Skeletal muscle cell (primary cell): ENCODE results near the gene SLX4.
A peak's percentile ranks its signal among the peaks of the same experiment; 100 is the strongest.

Experiments
- DNase-seq: peaks from one replicate; pipeline ENCODE4 v3.0.0-alpha.2; 2010; ENCODE audit warnings: low read depth
- H3K4me3 ChIP-seq: 2 replicates; pipeline ENCODE4 v1.5.1; 2011; ENCODE audit warnings: low read depth, mild to moderate bottlenecking, control low read depth, low read length, moderate library complexity

The SLX4 gene

DNA sequence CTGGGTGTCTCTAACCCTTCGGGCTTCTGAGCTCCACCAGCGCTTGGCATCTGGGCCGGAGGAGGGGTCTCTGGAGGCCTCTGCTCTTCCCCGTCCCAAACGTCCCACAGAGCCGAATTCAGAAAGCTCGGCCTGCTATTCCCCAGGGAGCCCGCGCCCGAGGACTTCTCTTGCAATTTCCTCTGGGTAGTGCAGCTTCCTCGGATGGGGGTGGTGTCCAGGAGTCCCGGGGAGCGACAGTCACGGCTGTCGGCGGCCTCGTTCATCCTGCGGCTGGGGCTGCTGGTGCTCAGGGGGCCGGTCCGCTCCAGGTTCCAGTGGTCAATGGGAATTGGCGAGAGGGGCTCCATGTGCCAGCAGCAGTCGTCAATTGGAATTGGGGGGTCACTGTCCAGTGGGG is 22.4 kb downstream of the SLX4 start:
- DNase-seq = no peak
- no peak overlapping the region for H3K4me3 ChIP-seq

DNA sequence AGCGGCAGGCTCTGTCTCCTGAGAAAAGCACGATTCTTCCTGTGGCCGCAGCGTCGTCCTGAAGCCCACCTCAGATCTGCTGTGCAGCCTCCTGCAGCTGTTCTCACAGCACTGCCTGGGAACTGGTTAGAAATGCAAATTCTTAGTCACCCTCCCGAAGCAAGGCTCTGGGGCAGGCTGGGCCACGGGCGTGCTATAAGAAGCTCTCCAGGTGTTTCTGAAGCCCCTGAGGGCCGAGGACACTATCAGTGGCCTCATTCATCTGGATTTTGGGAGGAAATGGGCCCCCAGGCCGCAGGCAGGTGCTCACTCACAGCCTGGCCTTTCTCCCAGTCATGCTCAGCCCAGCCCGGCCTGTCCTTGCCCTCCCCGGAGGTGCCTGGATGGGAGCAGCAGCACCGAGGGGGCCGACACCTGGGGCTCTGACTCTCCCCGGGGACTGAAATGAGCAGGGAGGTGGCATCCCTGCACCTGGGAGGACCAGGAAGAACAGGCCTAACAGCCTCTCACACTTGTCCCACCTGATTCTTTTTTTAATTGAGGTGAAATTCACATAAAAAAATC is 23.8 kb downstream of the SLX4 start:
- no peak for DNase-seq

DNA sequence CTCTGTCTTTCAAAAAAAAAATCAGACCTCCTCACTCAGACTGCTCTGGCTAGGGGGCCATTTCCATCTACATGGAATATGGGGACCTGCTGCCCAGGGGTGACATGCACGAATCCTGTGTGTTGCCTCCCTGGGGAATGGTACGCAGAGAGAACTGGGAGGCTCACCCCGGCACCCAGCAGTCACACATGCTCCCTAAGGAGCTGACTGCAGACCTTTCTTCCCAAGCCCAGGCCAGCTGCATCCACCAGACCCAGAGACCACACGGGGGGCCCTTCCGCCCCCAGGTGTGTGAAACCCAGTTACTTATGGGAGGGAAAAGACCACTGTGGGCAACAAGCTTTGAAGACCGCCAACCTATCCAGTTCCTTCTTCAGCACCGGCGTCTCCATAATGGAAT is 27.0 kb downstream of the SLX4 start:
- H3K4me3 ChIP-seq = no peak overlapping the region
- no peak for DNase-seq

More for the DNA sequence above, 23.8 kb downstream of the SLX4 start:
- H3K4me3 ChIP-seq = no peak overlapping the region

DNA sequence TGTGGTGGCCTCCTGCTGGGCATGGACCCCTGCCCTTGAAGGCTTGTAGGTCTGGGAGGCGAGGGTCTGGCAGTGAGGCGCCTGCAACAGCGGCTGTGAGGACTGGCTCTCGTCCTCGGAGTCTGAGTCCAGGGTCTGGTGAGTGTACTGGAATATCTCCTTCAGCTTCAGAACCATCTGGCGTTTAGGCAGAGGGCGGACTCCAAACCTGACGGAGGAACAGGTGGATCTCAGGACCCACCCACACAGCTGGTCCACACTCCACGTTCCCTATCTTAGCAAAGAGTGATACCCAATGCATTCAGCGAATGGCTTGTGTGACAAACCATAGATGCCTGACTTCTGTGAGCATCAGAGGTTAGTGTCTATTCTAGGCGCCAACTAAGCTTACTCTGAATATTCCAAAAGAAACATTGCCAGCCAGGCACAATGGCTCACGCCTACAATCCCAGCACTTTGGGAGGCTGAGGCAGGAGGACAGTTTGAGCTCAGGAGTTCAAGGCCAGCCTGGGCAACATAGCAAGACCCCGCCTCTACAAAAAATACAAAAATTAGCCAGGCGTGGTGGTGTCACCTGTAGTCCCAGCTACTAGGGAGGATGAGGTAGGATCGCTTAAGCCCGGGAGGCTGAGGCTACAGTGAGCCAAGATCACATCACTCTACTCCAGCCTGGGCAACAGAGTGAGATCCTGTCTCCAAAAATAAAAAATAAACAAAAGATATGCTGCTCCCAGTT is 27.9 kb downstream of the SLX4 start:
- DNase-seq = no peak
- H3K4me3 ChIP-seq = no peak overlapping the region

DNA sequence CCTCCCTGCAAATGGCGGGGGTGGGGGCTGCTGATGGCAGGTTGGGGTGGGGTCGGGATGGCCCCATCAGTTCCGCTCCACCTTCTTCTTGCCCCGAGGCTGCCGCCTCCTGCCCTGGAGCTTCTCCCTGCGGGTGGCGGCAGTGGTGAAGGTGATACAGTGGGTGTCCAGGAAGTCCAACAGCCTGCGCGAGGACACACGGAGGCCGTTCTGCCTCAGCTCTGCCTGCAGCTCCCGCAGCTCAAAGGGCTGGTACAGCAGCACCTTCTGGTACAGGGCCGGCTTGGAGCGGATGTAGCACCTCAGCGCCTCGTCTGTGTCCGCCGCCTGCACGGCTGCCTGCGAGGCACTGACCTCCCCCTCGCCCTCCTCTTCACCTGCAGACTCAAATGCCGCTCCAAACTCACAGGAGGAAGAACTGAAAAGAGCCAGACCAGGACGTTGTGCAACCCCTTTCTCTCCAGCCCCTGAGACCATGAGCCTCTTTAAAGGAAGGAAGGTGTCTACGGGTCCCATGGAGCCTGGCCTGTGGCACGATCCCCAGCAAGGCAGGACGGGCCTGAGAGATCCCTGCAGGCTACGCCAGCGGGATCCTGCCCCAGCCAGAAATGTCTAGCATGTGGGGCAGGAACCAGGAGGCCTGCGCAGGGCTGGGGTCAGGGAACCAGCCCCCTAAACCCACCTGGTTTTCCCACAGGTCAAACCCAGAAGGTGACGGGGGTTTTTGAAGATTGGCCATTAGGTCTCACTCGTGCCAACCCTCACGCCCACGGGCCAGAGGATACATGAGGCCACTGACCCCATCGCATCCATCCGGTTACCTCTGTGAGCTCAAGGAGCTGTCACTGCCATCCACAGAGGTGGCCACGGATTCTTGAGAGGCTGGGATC is 28.9 kb downstream of the SLX4 start:
- no peak for DNase-seq
- no peak overlapping the region for H3K4me3 ChIP-seq

DNA sequence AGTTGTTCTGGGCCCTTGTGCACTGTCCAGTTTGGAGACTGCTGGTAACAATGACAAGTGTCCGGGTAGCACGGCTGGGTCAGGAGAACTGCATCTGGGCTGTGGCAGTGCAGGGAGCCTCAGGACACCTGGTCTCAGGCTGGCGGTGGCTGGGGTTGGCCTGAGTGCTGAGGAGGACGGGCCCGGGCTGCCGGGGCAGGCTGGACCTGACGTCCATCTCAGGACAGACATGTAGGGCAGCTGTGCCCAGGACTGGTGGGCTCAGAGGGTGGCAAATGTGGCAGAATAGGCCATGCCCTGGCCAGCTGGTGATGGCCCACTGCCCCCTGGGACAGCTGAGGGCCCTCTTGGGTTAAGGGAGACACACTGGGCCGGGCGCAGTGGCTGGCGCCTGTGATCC is 30.0 kb downstream of the SLX4 start:
- H3K4me3 ChIP-seq = no peak overlapping the region
- no peak for DNase-seq

DNA sequence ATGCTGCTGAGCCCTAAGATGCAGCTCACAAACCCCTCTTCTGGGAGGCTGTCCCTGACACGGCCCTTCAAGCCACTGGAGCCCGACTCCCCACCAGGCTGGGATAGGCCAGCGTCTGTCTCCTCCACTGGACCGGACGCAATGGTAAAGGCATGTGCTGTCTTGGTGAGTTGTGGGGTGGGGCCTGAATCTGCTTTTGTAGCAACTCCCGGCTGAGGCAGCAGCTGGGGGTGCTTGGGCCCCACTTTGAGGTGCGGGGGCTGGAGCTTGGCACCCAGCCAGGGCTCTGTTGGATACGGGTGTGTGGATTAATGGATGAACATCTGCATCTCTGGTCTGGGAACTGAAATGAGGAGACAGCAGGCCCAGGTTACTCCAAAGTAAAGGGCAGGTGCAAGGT is 30.7 kb downstream of the SLX4 start:
- no peak overlapping the region for H3K4me3 ChIP-seq
- DNase-seq = peak; percentile 34

DNA sequence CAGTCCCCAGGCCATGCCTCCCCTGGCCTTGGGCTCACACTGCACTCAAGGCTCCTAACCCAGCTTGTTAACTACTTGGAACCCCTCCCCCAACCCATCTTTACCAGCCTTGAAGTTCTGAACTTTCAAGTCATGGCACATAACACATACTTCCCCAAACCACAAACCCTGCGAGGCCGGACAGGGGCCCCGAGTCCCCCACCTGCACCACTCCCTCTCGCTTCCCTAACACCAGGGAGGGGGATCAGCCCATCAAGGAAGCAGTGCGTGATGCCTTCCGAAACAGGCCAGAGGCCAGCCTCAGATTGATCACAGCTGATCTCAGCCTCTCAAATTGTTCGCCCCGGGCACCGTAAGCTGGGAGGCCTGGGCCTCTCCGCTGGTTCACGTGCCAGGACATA is 31.2 kb downstream of the SLX4 start:
- DNase-seq = no peak
- no peak overlapping the region for H3K4me3 ChIP-seq

DNA sequence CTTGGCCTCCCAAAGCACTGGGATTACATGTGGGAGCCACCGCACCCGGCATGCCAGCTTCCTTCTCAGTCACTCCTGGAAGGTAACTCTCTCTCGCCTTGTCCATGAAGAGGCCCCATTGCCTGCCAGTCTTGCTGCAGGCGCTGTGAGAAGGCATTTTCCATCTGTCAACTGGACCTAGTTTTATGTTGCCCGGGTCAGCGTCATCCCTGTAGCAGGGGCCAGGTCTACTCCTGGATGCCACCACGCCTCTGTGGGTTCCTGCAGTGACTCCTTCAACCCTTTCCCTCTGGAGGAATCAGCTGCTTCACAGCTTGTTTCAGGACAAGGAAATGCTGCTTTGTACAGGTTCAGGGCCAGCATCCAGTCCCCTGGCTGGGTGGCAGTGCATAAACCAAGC is 31.6 kb downstream of the SLX4 start:
- DNase-seq = no peak
- H3K4me3 ChIP-seq = no peak overlapping the region

DNA sequence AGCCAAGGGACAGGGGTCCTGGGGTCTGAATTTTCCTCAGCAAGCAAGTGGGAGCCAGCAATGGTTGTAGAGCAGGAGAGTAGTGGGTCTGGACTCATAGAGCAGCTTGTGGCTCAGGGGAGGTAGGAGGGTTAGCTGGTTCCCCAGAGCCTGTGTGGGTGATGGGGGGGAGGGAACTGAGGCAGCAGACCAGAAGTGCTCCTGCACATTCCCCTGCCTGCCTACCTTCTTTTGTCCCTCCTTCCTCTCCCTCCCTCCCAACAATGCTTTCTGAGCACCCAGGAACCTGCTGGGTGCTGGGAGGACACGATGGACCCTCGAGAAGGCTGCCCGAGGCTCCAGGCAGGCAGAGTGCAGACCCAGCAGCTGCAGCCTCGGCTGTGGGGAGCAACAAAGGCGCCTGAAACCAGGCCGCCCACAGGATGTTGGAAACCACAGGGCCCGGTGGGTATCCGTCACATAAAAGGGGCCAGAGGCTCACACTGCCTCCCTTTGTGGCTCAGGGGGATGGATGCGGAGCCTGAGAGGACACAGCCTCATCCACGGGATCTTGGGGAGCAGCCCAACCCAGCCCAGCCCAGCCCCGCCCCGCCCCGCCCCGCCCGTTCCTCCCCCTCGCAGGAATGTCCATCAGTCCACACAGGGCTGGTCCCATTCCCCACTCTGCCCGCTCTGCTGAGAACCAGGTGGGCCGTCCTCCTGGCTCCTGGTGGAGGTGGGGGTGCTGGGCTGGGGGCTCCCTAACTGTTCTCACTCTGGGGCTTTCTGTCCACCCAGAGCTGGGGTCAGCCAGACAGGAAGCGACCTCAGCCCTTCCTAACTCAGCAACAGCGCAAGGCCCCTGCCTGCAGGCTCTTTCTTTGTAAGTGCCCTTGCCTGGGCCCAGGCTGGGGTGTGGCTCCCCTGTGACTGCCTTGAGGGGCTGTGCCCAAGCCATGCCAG is 32.5 kb downstream of the SLX4 start:
- no peak for DNase-seq
- H3K4me3 ChIP-seq = no peak overlapping the region

DNA sequence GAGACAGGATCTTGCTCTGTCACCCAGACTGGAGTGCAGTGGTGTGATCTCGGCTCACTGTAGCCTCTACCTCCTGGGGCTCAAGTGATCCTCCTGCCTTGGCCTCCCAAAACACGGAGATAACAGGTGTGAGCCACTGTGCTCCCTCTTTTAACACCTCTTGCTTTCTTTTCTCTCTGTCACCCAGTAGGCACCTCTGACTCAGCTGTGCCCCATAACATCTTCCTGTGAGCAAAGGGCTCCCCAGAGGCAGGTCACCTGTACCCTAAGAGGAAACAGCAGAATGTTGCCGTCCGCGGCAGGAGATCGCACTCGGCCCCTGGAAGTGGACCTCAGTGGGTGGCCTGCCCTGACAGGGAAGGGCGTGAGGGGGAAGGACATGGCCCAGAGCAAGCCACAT is 33.3 kb downstream of the SLX4 start:
- H3K4me3 ChIP-seq = no peak overlapping the region
- no peak for DNase-seq

DNA sequence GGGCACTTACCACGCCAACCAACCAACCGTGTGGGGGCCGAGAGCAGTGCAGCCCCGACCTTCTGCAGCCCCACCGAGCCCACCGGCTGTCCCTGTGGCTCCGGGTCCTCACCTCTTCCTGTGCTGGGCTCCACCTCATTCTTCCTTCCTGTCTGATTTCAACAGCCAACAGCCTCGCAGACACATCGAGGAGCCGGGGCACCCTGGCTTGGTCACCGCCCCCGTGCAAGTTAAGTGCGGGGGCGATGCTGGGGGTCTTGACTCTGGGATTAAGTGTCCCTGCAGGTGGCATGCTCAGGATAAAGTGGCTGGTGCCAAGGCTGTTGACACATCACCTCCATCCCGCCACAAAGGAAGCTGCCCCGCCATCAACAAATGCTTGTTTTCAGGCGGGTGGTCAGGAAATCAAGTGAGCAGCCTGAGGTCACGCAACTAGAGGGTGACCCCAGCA is 34.1 kb downstream of the SLX4 start, which contains the start of gene NLRC3:
Gene NLRC3, minus strand, starts transcription at position 102 of the 451 bp plus-strand sequence. CDS start 12,367 bp downstream, outside the sequence.
- no peak within 1 kb of the TSS for H3K4me3 ChIP-seq

DNA sequence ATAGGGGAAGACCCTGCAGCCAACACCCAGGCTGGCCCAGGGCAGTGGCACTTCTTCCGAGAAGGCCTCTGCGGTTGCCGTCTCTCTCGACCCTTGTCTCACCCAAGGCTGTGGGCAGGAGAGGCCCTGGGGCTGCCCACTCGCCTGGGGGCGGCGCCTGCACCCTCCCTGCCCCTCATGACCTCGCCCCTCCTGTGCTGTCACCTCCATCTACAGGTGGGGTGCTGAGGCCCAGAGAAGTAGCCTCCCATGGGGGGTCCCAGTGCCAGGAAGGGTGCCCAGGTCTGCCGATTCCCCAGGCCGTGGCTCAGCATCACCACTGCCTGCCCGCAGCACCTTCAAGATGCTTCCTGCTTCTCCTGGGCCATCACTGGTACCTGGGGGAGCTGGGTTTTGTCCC is 35.2 kb downstream of the SLX4 start:
- no peak for DNase-seq
- H3K4me3 ChIP-seq = no peak overlapping the region

More for the DNA sequence above, 34.1 kb downstream of the SLX4 start, which contains the start of gene NLRC3:
- DNase-seq = no peak

DNA sequence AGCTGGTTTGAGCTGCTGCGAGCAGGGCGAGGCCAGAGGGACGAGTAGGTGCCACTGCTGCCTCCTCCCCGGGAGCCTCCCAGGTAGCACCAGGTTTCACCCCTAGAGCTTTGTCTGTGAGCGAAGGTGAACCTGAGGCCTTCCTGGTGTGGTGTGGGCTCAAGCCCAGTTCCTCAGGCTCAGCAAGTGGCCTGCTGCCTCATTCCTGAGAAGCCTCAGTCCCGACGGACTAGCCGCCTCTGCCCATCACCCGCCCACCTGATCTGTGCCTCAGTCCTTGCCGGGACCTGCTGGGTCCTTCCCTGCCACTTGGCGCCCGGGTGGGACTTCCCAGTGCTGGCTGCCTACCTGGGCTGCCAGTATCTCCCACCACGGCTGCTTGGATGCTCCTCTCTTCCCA is 35.9 kb downstream of the SLX4 start:
- no peak overlapping the region for H3K4me3 ChIP-seq
- no peak for DNase-seq

DNA sequence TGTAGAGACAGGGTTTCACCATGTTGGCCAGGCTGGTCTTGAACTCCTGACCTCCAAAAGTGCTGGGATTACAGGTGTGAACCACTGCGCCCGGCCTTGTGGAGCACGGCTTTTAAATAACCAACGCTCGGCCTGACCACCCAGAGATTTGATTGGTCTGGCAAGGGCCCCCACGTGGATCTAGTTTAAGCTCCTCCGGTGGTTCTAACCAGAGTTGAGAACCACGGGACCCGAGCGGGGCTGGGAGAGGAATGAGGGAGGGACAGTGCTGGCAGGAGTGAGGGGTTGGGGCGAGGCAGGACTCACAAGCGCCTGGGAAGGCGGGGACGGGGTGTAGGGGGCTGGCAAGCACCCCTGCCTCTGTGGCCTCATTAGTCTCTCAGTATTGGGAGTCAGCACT is 37.2 kb downstream of the SLX4 start:
- no peak overlapping the region for H3K4me3 ChIP-seq
- DNase-seq = no peak

DNA sequence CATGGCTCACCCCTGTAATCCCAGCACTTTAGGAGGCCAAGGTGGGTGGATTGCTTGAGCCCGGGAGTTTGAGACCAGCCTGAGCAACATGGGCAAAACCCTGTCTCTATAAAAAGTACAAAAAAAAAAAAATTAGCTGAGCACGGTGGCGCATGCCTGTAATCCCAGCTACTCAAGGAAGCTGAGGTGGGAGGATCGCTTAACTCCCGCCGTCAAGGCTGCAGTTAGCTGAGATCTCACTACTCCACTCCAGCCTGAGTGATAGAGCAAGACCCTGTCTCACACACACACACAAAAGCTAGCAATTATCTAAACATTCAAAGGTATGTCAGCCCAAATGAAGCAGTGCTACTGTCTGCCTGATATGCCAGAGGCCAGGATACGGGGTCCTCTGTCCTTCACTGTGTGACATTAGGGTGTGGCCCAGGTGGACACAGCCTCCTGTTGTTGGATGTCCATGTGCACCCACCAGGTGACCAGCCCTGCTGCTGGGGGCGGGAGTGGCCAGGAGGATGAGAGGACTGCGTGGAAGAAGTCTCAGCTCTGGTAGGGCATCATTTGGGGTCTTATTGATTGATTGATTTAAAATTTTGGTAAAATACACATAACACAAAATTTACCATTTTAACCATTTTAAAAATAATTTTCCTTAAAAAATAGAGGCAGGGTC is 38.1 kb downstream of the SLX4 start:
- H3K4me3 ChIP-seq = no peak overlapping the region
- DNase-seq = no peak

DNA sequence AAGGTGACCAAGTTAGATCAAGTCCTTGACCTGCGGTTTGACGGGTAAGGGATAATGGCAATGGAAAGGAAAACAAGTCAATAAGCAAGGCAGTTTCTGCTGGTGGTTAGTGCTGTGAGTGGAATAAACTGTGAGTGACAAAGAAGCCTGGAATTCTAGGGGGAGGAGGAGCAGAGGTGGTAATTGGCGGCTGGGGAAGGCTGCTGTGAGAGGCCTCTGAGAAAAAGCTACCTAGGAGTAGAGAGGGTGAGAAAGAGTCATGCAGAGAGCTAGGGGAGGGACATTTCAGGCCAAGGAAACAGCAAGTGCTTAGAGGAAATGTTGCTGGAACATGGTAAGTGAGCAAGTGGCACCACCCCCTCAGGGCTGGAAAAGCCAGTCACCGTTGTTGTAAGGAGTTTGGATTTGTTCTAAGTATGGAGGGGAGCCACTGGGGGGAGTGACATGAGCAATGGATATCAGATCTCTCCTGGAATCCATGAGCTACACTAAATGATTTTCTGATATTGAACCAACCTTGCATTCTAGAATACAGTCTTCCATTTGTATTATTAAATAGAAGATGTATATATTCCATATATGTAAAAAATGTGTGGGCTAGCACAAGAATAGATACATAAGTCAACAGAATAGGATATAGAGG is 40.9 kb downstream of the SLX4 start:
- H3K4me3 ChIP-seq = no peak overlapping the region

DNA sequence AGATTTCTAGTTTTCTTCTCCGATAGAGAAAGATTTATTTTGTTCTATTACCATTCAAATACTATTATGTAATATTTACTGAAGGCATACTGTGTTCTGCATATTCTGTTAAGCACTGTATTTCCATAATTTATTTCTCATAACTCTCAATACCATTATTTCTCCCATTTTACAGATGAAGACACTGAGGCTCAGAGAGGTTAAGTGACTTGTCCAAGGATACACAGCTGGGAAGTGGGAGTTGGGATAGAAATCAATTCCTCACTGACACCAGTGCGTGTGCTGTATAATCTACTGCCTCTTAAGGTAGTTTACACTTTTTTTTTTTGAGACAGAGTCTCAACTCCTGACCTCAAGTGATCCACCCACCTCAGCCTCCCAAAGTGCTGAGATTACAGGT is 41.6 kb downstream of the SLX4 start:
- DNase-seq = no peak
- no peak overlapping the region for H3K4me3 ChIP-seq

More for the DNA sequence above, 40.9 kb downstream of the SLX4 start:
- DNase-seq = no peak
